Esophagus (tissue), 2 donors: ENCODE measurements around the gene TTC24. TPM values are rescaled to one million over a fixed set of nuclear protein-coding genes. Genes with fewer than 3 reads are reported as not detected.
A peak's percentile ranks its signal among the peaks of the same experiment; 100 is the strongest.
"Not testable (repeated sequence)": the region's sequence is repeated elsewhere in the genome, so short reads cannot be mapped to it uniquely, and the experiment has no call there.

ENCODE experiments used
- H3K27ac ChIP-seq, 2 donors: one replicate each; pipeline ENCODE4 v1.5.1; 2013; ENCODE audit warnings: low read depth in 2 of 2, mild to moderate bottlenecking in 2 of 2, inconsistent platforms in 1 of 2, low read length in 1 of 2, moderate library complexity in 1 of 2
- H3K27me3 ChIP-seq, 2 donors: one replicate each; pipeline ENCODE4 v1.6.1; 2013; ENCODE audit warnings: low read length in 2 of 2, control low read depth in 1 of 2, mild to moderate bottlenecking in 1 of 2; ENCODE audit not compliant: insufficient read depth in 2 of 2, control insufficient read depth in 1 of 2
- H3K36me3 ChIP-seq, 2 donors: one replicate each; pipeline ENCODE4 v1.6.1; 2013; ENCODE audit warnings: low read length in 1 of 2; ENCODE audit not compliant: control insufficient read depth in 2 of 2, insufficient read depth in 2 of 2
- H3K4me1 ChIP-seq, 2 donors: one replicate each; pipeline ENCODE4 v1.6.1; 2013; ENCODE audit warnings: low read length in 1 of 2; ENCODE audit not compliant: control insufficient read depth in 2 of 2, insufficient read depth in 2 of 2
- H3K4me3 ChIP-seq, 2 donors: one replicate each; pipeline ENCODE4 v1.5.1; 2013; ENCODE audit warnings: low read length in 2 of 2, mild to moderate bottlenecking in 2 of 2, low read depth in 1 of 2, moderate library complexity in 1 of 2
- H3K9me3 ChIP-seq, 2 donors: one replicate each; pipeline ENCODE4 v1.6.1; 2013; ENCODE audit warnings: mild to moderate bottlenecking in 2 of 2, low read depth in 1 of 2, low read length in 1 of 2, moderate library complexity in 1 of 2; ENCODE audit not compliant: control insufficient read depth in 2 of 2, insufficient read depth in 1 of 2
- WGBS, 2 donors: extraction: QIAGEN DNeasy Blood & Tissue Kit; methylation state at CpG; one replicate each; pipeline ENCODE4 v1.1.7; 2013; 5-methylcytosine and 5-hydroxymethylcytosine counted together
- polyA plus RNA-seq, 2 donors: library from polyadenylated mRNA; stranded (reverse); fragments of 200-250 nt; gene quantifications; one replicate each; pipeline ENCODE4 v1.2.3, GENCODE V29; 2013
- donor health status: healthy with polysubstance abuse.
- donor health status: Bipolar disorder and iron deficiency.

TTC24 gene
- polyA plus RNA-seq, 2 donors: 0.08 TPM; not detected in 1

DNA sequence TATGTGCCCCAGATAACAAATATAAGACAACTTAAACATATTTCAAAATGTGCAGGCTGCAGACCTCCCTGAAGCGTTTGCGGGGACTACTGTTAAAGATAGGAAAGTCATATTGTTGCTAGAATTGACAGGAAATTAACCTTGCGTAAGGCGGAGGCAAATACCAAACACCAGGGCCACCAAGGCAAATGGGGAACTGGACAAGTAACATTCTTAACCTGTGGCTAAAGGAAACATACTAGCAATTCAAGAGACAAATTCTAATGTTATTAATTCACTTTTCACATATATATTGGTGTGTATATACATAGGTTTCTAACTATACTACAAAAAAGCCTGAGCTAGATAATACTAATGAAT, 46.5 kb downstream of the TTC24 start:
- peaks cover 0 to 16% of the 10 kb centered on the region in 2 donors for H3K27me3 ChIP-seq
- no peaks in the 10 kb centered on the region for H3K36me3 ChIP-seq
- 40 to 46% methylated on average over 4 of the region's 4 CpGs for WGBS, 2 donors
- H3K4me1 ChIP-seq: peaks cover 13 to 18% of the 10 kb centered on the region in 2 donors
- H3K27ac ChIP-seq: no peak overlapping the region
- peak overlapping the region in 1 of 2 donors; percentile 24 for H3K4me3 ChIP-seq
- H3K9me3 ChIP-seq: no peaks in the 10 kb centered on the region

DNA sequence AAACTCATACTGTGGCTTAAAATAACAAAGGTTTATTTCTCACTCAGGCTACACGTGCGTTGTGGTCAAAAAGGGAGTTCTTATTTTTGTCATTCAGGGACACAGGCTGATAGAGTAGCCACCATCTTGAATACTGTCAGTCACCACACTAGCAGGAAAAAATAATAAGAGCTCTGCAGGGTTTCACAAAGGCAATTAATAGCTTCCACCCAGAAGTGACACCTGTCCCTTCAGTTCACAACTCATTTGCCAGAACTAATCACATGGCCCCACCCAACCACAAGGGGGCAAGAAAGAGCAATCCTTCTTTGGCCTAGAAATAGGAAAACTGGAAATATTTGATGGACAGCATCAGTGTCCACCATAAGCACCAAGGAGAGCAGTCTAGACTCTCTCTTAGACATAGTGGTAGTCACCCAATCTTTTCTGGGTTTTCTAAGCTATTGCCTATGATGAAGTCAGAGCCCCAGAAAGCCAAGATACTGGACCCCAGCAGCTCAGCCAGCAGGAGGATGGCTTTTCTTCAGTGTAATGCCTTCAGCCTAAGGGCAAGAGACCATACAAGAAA, 47.9 kb downstream of the TTC24 start:
- peaks cover 13 to 18% of the 10 kb centered on the region in 2 donors for H3K4me1 ChIP-seq
- peaks cover 0 to 16% of the 10 kb centered on the region in 2 donors for H3K27me3 ChIP-seq
- no peak overlapping the region for H3K4me3 ChIP-seq
- H3K9me3 ChIP-seq: no peaks in the 10 kb centered on the region
- H3K27ac ChIP-seq: no peak overlapping the region
- WGBS, 2 donors: 69 to 79% methylated on average over 2 of the region's 2 CpGs
- H3K36me3 ChIP-seq: no peaks in the 10 kb centered on the region

DNA sequence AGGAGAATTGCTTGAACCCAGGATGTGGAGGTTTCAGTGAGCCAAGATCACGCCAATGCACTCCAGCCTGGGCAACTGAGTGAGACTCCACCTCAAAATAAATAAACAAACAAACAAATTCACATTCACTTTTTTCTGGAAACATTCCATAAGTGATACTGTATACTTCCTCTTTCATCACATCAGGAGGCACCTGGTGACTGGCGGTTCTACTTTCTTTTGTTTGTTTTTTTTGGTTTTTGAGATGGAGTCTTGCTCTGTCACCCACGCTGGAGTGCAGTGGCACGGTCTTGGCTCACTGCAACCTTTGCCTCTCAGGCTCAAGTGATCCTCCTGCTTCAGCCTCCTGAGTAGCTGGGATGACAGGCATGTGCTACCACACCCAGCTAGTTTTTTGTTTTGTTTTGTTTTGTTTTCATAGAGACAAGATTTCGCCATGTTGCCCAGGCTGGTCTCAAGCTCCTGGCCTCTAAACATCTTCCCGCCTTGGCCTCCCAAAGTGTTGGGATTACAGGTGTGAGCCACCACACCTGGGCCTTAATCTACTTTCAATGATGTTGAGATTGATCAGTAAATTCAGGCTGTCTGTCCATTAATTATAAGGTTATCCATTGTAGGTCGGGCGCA, 50.4 kb downstream of the TTC24 start:
- H3K36me3 ChIP-seq: no peaks in the 10 kb centered on the region
- peaks cover 7% of the 10 kb centered on the region in 2 donors for H3K4me1 ChIP-seq
- H3K9me3 ChIP-seq: no peaks in the 10 kb centered on the region
- H3K27me3 ChIP-seq: peaks cover 0 to 11% of the 10 kb centered on the region in 2 donors
- no peak overlapping the region for H3K27ac ChIP-seq
- 71 to 76% methylated on average over 8 of the region's 8 CpGs for WGBS, 2 donors
- H3K4me3 ChIP-seq: no peak overlapping the region

DNA sequence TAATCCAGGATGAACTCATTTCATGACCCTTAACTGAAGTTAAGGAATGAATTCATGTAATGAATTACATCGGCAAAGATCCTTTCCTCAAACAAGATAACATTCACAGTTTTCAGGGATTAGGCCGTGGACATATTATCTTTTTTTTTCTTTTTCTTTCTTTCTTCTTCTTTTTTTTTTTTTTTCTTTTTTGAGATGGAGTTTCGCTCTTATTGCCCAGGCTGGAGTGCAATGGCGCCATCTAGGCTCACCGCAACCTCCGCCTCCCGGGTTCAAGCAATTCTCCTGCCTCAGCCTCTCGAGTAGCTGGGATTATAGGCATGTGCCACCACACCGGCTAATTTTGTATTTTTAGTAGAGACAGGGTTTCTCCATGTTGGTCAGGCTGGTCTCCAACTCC, 51.6 kb downstream of the TTC24 start:
- not testable (repeated sequence) for H3K27ac ChIP-seq, H3K9me3 ChIP-seq, H3K4me1 ChIP-seq, H3K36me3 ChIP-seq, H3K4me3 ChIP-seq, H3K27me3 ChIP-seq
- 55 to 57% methylated on average over 9 of the region's 9 CpGs for WGBS, 2 donors

DNA sequence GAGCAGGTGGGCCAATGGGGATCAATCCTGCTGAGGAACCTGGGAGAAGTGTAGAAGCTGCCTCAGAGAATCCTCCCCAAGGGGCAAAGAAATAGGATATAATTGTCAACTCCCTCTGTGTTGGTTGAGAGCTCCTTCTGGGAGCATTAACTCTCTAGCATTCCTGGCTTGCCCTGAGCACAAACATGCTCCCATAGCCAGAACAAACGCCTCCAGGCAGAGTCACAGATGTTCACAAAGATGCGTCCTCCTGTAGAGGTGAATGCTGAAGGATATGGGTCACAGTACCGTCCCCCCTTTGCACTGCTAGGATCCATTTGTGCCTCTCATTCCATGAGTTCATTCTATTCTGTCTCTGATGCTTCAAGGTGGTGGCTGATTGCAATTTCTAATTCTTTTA, 52.8 kb downstream of the TTC24 start:
- Histone ChIP-seq H3K27me3 (no peaks in the 10 kb centered on the region), H3K9me3 (no peaks in the 10 kb centered on the region), H3K27ac (no peak overlapping the region), H3K36me3 (no peaks in the 10 kb centered on the region), H3K4me1 (no peaks in the 10 kb centered on the region), H3K4me3 (no peak overlapping the region)
- WGBS, 2 donors: 50 to 51% methylated on average over 3 of the region's 3 CpGs

Other genes starting within 250 kb of the TTC24 start
- gene CCT3, start 241.4 kb upstream of the TTC24 start, polyA plus RNA-seq: 100 to 1,000 TPM in 1 of 2 donors, 10 to 100 TPM in 1; 61.2 to 149 TPM
- under 1 TPM; 0.33 to 0.40 TPM for gene TSACC, start 241.2 kb upstream of the TTC24 start, polyA plus RNA-seq
- 1 to 10 TPM; 2.3 TPM for gene RHBG, start 210.5 kb upstream of the TTC24 start, polyA plus RNA-seq
- 10 to 100 TPM in 1 of 2 donors, 1 to 10 TPM in 1; 8.5 to 13.5 TPM for gene MEF2D, start 78.9 kb upstream of the TTC24 start, polyA plus RNA-seq
- 1 to 10 TPM; 3.8 to 7.8 TPM for gene IQGAP3, start 7.2 kb upstream of the TTC24 start, polyA plus RNA-seq
- gene NAXE, start 12.1 kb downstream of the TTC24 start, polyA plus RNA-seq: 10 to 100 TPM; 29.9 to 70.9 TPM
- gene GPATCH4, start 21.8 kb downstream of the TTC24 start, polyA plus RNA-seq: 10 to 100 TPM; 14.3 to 20.8 TPM
- under 1 TPM; 0.14 to 0.28 TPM for gene HAPLN2, start 39.7 kb downstream of the TTC24 start, polyA plus RNA-seq
- under 1 TPM; 0.01 to 0.04 TPM for gene BCAN, start 62.4 kb downstream of the TTC24 start, polyA plus RNA-seq
- gene NES, start 97.7 kb downstream of the TTC24 start, polyA plus RNA-seq: 1 to 10 TPM; 2.4 to 3.0 TPM
- 1,000 to 10,000 TPM; 1,310 to 1,799 TPM for gene CRABP2, start 125.9 kb downstream of the TTC24 start, polyA plus RNA-seq
- 10 to 100 TPM; 18.5 to 38.3 TPM for gene METTL25B, start 148.7 kb downstream of the TTC24 start, polyA plus RNA-seq
- 10 to 100 TPM in 1 of 2 donors, 1 to 10 TPM in 1; 8.5 to 16.5 TPM for gene ISG20L2, start 149.0 kb downstream of the TTC24 start, polyA plus RNA-seq
- gene MRPL24, start 161.4 kb downstream of the TTC24 start, polyA plus RNA-seq: 10 to 100 TPM; 79.3 to 81.0 TPM
- gene HDGF, start 172.0 kb downstream of the TTC24 start, polyA plus RNA-seq: 100 to 1,000 TPM in 1 of 2 donors, 10 to 100 TPM in 1; 88.6 to 150 TPM
- 10 to 100 TPM; 36.6 to 41.8 TPM for gene PRCC, start 187.8 kb downstream of the TTC24 start, polyA plus RNA-seq
- under 1 TPM; 0.90 to 1.00 TPM for gene SH2D2A, start 237.1 kb downstream of the TTC24 start, polyA plus RNA-seq